Esophagus muscularis mucosa (tissue), 4 donors: ENCODE measurements around the gene GPR15. TPM values are rescaled to one million over a fixed set of nuclear protein-coding genes. Genes with fewer than 3 reads are reported as not detected.

ENCODE experiments used
- DNase-seq: peaks from one replicate; pipeline ENCODE4 v3.0.0-alpha.2; 2017; ENCODE audit errors: extremely low spot score
- H3K27ac ChIP-seq, 4 donors: fragments of 200-600 bp; sonication (generic); replicated peaks in 1 of 4; 1 replicate in 3 of 4; 2 replicates in 1 of 4; pipeline ENCODE4 v1.5.1; 2016 to 2019; ENCODE audit warnings: mild to moderate bottlenecking in 1 of 4
- H3K27me3 ChIP-seq, 4 donors: fragments of 200-600 bp; sonication (generic); one replicate each; pipeline versions ENCODE4 v1.5.1 to v1.6.0; 2016 to 2019
- H3K36me3 ChIP-seq, 4 donors: fragments of 200-600 bp; sonication (generic); one replicate each; pipeline ENCODE4 v1.5.1; 2016 to 2019
- H3K4me1 ChIP-seq, 4 donors: fragments of 200-600 bp; sonication (generic); one replicate each; pipeline ENCODE4 v1.5.1; 2016 to 2019
- H3K4me3 ChIP-seq, 4 donors: fragments of 200-600 bp; sonication (generic); 1 replicate in 2 of 4; 2 replicates in 2 of 4; pipeline ENCODE4 v1.5.1; 2016 to 2019; ENCODE audit warnings: mild to moderate bottlenecking in 4 of 4, moderate library complexity in 1 of 4
- H3K9me3 ChIP-seq, 4 donors: fragments of 200-600 bp; sonication (generic); 1 replicate in 3 of 4; 2 replicates in 1 of 4; pipeline ENCODE4 v1.5.1; 2016 to 2019
- CTCF ChIP-seq, 3 experiments: fragments of 200-600 bp in 2 of 3; fragments of 450-650 bp in 1 of 3; sonication (generic) in 2 of 3; IDR thresholded peaks; one replicate each; pipeline ENCODE4 v1.5.1; 2017 to 2019; ENCODE audit warnings: antibody characterized with exemption in 3 of 3, mild to moderate bottlenecking in 2 of 3, moderate library complexity in 1 of 3
- EP300 ChIP-seq: sonication (generic); formaldehyde crosslinking; IDR thresholded peaks from one replicate; pipeline ENCODE4 v1.6.1; 2017; ENCODE audit warnings: antibody characterized with exemption
- POLR2A ChIP-seq: fragments of 450-650 bp; IDR thresholded peaks from one replicate; pipeline ENCODE4 v1.6.1; 2017; ENCODE audit warnings: antibody characterized with exemption, moderate library complexity, mild to moderate bottlenecking, low read depth
- POLR2AphosphoS5 ChIP-seq, 2 donors: sonication (generic); formaldehyde crosslinking; IDR thresholded peaks; one replicate each; pipeline ENCODE4 v1.6.1; 2017; ENCODE audit warnings: antibody characterized with exemption in 2 of 2
- WGBS: methylation state at CpG from one replicate; pipeline ENCODE4 v1.1.5; 2018; 5-methylcytosine and 5-hydroxymethylcytosine counted together
- intact Hi-C: fragments of 100-400 bp; cut with DNase I; formaldehyde crosslinking; loops from one replicate; pipeline ENCODE4 v1.15.1; 2023
- total RNA-seq, 4 donors: library from RNA; depleted of rRNA; stranded (reverse); fragments of >200 nt; gene quantifications; one replicate each; pipeline versions ENCODE4 v1.1.0 to v1.2.1, GENCODE V29; 2016

Gene GPR15
- total RNA-seq, 4 donors from 2014 or later, result 0.32 TPM; not detected in 3

GRCh38 chr3:98512576-98512975 lies 19.2 kb upstream of the GPR15 start:
- DNase-seq, result no peak
- H3K4me1 ChIP-seq, result peaks cover 0 to under 1% (median 0%) of the 10 kb centered on the region in 4 donors
- H3K36me3 ChIP-seq, result peaks cover 9 to 72% (median 29%) of the 10 kb centered on the region in 4 donors
- intact Hi-C loops, result no loop called here
- no peaks in the 10 kb centered on the region for H3K9me3 ChIP-seq
- no peak for TF ChIP-seq CTCF (IDR thresholded peaks at IDR 0.05)
- no peak for TF ChIP-seq EP300
- no peak for TF ChIP-seq POLR2AphosphoS5 (IDR thresholded peaks at IDR 0.05)
- TF ChIP-seq POLR2A, result no peak
- H3K4me3 ChIP-seq, result no peak overlapping the region
- H3K27ac ChIP-seq, result no peak overlapping the region
- 87% methylated on average over 4 of the region's 4 CpGs for WGBS
- H3K27me3 ChIP-seq, result no peaks in the 10 kb centered on the region

GRCh38 chr3:98513091-98513511 lies 18.7 kb upstream of the GPR15 start:
- peaks cover 9 to 77% (median 32%) of the 10 kb centered on the region in 4 donors for H3K36me3 ChIP-seq
- DNase-seq, result no peak

GRCh38 chr3:98513736-98514135 lies 18.0 kb upstream of the GPR15 start:
- H3K4me1 ChIP-seq, result peaks cover 0 to 10% (median 3%) of the 10 kb centered on the region in 4 donors
- TF ChIP-seq POLR2AphosphoS5 (IDR thresholded peaks at IDR 0.05) (no peak), POLR2A (no peak), EP300 (no peak), CTCF (IDR thresholded peaks at IDR 0.05) (no peak)
- H3K4me3 ChIP-seq, result no peak overlapping the region
- no peak overlapping the region for H3K27ac ChIP-seq
- 97% methylated on average over 3 of the region's 3 CpGs for WGBS
- peaks cover 9 to 83% (median 36%) of the 10 kb centered on the region in 4 donors for H3K36me3 ChIP-seq
- no peak for DNase-seq
- H3K9me3 ChIP-seq, result no peaks in the 10 kb centered on the region
- intact Hi-C loops, result no loop called here
- H3K27me3 ChIP-seq, result no peaks in the 10 kb centered on the region

More at GRCh38 chr3:98513091-98513511, 18.7 kb upstream of the GPR15 start:
- intact Hi-C loops, result no loop called here
- Histone ChIP-seq H3K27me3 (no peaks in the 10 kb centered on the region), H3K9me3 (no peaks in the 10 kb centered on the region), H3K27ac (no peak overlapping the region), H3K4me1 (peaks cover 0 to 5% (median 0%) of the 10 kb centered on the region in 4 donors), H3K4me3 (no peak overlapping the region)
- 65% methylated on average over 4 of the region's 4 CpGs for WGBS
- TF ChIP-seq POLR2A (no peak), POLR2AphosphoS5 (IDR thresholded peaks at IDR 0.05) (peak in 1 of 2 donors; percentile 49), EP300 (no peak), CTCF (IDR thresholded peaks at IDR 0.05) (no peak)

- no peaks in the 10 kb centered on the region for H3K27me3 ChIP-seq
- H3K4me3 ChIP-seq, result no peak overlapping the region
- H3K27ac ChIP-seq, result no peak overlapping the region
- H3K4me1 ChIP-seq, result peaks cover 0 to 22% (median 14%) of the 10 kb centered on the region in 4 donors
- WGBS, result 96% methylated on average over 1 of the region's 1 CpG
- no peaks in the 10 kb centered on the region for H3K9me3 ChIP-seq
- intact Hi-C loops, result loop anchor here (5.0 kb wide), 1 partner anchor 77 kb away; the partner anchor contains the start of gene CPOX
- no peak for DNase-seq
- peaks cover 9 to 89% (median 44%) of the 10 kb centered on the region in 4 donors for H3K36me3 ChIP-seq
- TF ChIP-seq CTCF (IDR thresholded peaks at IDR 0.05) (no peak), POLR2A (no peak), POLR2AphosphoS5 (IDR thresholded peaks at IDR 0.05) (no peak), EP300 (no peak)
Measured at GRCh38 chr3:98514948-98515347, 16.8 kb upstream of the GPR15 start.

- peaks cover 11 to 46% (median 33%) of the 10 kb centered on the region in 4 donors for H3K4me1 ChIP-seq
- H3K9me3 ChIP-seq, result no peaks in the 10 kb centered on the region
- 89% methylated on average over 2 of the region's 2 CpGs for WGBS
- intact Hi-C loops, result loop anchor here (5.0 kb wide), 1 partner anchor 73 kb away; the partner anchor contains the start of gene CPOX
- no peak for DNase-seq
- no peaks in the 10 kb centered on the region for H3K27me3 ChIP-seq
- no peak overlapping the region for H3K27ac ChIP-seq
- no peak overlapping the region for H3K4me3 ChIP-seq
- peaks cover 9 to 63% (median 38%) of the 10 kb centered on the region in 4 donors for H3K36me3 ChIP-seq
- TF ChIP-seq EP300, result no peak
- TF ChIP-seq POLR2AphosphoS5 (IDR thresholded peaks at IDR 0.05), result no peak
- TF ChIP-seq CTCF (IDR thresholded peaks at IDR 0.05), result no peak
- no peak for TF ChIP-seq POLR2A
Measured at GRCh38 chr3:98518816-98519215, 13.0 kb upstream of the GPR15 start.
